GM18508 (cell line): ENCODE measurements around the gene KRTAP9-6.
"Not testable (repeated sequence)": the region's sequence is repeated elsewhere in the genome, so short reads cannot be mapped to it uniquely, and the experiment has no call there.

Experiments
- ATAC-seq: cut with Tn5 transposase; IDR thresholded peaks from one replicate; pipeline ENCODE4 v1.9.1; 2021; ENCODE audit warnings: moderate number of reproducible peaks; ENCODE audit not compliant: insufficient read depth, unreplicated experiment

The KRTAP9-6 gene

GRCh38 chr17:41267711-41268110 is 2.5 kb downstream of the KRTAP9-6 start:
- ATAC-seq = no peak

DNA sequence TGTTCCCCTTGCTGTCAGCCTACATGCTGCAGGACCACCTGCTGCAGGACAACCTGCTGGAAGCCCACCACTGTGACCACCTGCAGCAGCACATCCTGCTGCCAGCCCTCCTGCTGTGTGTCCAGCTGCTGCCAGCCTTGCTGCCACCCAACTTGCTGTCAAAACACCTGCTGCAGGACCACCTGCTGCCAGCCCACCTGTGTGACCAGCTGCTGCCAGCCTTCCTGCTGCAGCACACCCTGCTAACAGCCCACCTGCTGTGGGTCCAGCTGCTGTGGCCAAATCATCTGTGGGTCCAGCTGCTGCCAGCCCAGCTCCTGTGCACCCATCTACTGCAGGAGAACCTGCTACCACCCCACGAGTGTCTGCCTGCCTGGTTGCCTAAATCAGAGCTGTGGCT is 6.1 kb downstream of the KRTAP9-6 start:
- not testable (repeated sequence) for ATAC-seq

DNA sequence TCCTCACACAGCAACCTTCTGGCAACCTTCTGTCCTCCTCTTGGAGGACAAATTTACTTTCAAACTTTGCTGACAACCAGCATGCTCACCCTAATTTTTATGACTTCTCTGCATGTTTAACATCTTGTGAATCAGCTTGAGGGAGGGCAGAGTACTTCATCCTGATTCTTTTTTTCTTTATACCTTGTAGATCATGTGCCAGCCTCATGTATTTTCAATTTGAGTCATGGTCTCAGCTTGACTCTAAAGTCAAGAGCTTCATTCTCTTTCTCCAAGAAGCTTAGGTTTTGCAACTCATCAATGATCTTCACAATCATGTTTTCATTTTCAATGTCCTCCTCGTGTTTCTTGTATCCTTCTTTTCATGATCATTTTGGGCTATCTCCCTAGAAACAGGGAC is 6.7 kb downstream of the KRTAP9-6 start:
- no peak for ATAC-seq

DNA sequence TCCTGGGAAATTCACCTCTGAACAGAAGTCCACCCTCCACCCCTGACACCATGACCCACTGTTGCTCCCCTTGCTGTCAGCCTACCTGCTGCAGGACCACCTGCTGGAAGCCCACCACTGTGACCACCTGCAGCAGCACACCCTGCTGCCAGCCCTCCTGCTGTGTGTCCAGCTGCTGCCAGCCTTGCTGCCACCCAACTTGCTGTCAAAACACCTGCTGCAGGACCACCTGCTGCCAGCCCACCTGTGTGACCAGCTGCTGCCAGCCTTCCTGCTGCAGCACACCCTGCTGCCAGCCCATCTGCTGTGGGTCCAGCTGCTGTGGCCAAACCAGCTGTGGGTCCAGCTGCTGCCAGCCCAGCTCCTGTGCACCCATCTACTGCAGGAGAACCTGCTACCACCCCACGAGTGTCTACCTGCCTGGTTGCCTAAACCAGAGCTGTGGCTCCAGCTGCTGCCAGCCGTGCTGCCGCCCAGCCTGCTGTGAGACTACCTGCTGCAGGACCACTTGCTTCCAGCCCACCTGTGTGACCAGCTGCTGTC is 10.5 kb downstream of the KRTAP9-6 start, which contains the start of gene KRTAP9-7:
KRTAP9-7 (plus strand) TSS at position 51 of the 543 bp plus-strand sequence; CDS start at position 51, 0 bp downstream.
- ATAC-seq = not testable (repeated sequence)

GRCh38 chr17:41278176-41278955 is 13.2 kb downstream of the KRTAP9-6 start:
- no peak for ATAC-seq

- no peak for ATAC-seq
Observed at GRCh38 chr17:41284043-41284442, 18.9 kb downstream of the KRTAP9-6 start.

- ATAC-seq = no peak
Observed at GRCh38 chr17:41284546-41284945, 19.4 kb downstream of the KRTAP9-6 start.

DNA sequence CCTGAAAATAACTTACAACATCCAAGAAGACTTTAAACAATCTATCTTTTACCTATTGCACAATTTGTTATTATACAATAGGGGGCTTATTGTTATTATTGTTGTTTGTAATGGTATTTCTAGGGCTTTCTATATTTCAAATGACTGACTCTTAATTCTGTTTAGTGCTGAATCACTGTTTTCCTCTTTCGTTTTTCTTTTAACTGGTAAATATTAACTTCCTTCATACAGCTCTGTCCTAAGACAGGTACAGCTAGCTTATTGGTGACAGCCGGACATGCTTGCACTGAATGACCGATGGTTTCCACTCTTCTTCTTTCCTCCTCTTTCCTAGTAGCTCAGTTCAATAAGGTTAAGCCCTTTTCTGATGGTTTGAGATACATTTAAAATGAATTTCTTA is 21.9 kb downstream of the KRTAP9-6 start:
- ATAC-seq = no peak

DNA sequence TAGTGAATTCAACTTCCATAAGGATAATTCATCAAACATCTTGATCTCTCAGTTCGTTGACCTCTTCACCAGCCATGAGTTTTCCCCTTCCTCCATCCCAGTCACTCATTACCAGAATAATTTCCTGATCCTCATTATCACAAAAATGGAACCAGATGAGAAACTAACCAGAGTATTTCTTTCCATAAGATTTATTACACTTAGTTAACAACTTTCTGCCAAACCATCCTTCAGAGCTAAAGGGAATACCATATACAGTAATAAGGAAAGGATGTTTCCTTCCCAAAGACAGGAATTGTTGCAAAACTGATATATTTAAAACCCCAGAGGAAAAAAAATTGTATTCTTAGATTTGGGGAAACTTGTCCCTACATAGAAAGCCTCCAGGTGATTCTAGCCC is 28.8 kb downstream of the KRTAP9-6 start:
- ATAC-seq = no peak

DNA sequence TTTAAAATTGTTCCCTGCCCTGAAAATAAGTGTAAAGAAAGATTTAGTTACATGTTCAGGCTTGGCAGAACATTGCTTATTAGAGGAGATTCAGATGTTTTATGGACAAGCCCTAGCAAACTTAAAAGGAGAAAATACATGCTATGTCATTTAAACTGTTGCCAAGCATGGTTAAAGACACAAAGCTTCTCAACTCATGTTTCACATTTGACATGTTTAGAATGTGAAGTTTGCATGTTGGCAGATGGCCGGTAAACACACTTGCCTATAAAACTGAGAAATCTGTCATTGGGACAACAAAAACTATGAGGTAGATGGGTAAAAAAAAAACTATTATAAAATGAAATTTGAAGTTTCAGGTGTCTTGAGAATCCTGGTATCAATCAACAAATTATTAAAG is 31.7 kb downstream of the KRTAP9-6 start:
- ATAC-seq = no peak

GRCh38 chr17:41298458-41299135 is 33.4 kb downstream of the KRTAP9-6 start:
- ATAC-seq = no peak

GRCh38 chr17:41301204-41301790 is 36.1 kb downstream of the KRTAP9-6 start:
- ATAC-seq = no peak

- no peak for ATAC-seq
Observed at GRCh38 chr17:41301916-41302901, 37.0 kb downstream of the KRTAP9-6 start, which contains the start of gene KRTAP29-1. Gene KRTAP29-1 (minus strand): TSS chr17:41302851. CDS start chr17:41302851, 0 bp downstream.

GRCh38 chr17:41302981-41303380 is 37.8 kb downstream of the KRTAP9-6 start:
- no peak for ATAC-seq

GRCh38 chr17:41304091-41304490 is 38.9 kb downstream of the KRTAP9-6 start:
- ATAC-seq = no peak

- no peak for ATAC-seq
Observed at GRCh38 chr17:41307647-41308046, 42.5 kb downstream of the KRTAP9-6 start.

DNA sequence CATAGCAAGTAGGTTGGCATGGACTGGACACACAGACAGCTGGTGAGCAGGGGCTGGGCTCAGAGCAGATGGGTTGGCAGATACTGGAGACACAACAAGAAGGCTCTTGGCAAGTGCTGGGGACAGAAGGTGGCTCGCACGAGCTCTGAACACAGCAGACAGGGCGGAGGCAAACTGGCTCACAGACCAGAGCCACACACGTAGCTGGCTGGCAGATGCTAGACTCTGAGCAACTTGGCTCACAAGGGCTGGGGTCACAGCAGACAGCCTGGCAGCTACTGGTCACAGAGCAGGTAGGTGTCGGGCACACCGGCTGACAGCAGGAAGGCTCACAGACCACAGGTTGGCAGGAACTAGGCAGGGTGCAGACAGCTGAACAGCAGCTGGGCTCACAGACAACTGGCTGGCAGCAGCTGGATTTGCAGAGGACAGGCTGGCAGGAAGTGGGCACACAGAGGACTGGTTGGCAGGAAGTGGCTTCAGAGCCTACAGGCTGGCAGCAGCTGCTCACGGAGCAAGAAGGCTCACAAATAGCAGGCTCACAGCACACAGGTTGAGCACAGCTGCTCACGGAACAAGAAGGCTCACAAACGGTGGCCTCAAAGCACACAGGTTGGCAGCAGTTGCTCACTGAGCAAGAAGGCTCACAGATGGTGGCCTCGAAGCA is 43.2 kb downstream of the KRTAP9-6 start:
- no peak for ATAC-seq

DNA sequence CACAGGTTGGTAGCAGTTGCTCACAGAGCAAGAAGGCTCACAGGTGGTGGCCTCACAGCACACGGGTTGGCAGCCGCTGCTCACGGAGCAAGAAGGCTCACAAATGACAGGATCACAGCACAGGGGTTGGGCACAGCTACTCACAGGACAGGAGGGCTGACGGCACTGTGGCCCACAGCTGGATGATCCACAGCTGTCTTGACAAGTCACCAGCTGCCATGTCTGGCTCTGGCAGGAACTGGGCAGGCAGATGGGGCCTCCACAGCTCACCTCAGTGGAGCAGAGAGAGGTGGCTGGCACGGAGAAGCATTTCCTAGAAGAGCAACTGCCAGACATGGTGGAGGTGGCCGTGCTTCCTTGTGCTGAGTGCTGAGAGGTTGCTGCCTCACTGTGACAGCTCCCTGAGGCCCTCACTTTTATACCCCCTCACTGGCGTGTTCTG is 43.8 kb downstream of the KRTAP9-6 start, which contains the start of gene KRTAP16-1:
KRTAP16-1 (minus strand) TSS at position 392 of the 442 bp plus-strand sequence; CDS start at position 336, 56 bp downstream.
- ATAC-seq = no peak

- ATAC-seq = no peak
Observed at GRCh38 chr17:41311111-41311510, 45.9 kb downstream of the KRTAP9-6 start.
